GM20431 (cell line): ENCODE results near the gene PRSS50.

Source experiments
- in situ Hi-C: fragments of 300-500 bp; cut with MseI, MboI; formaldehyde crosslinking; loops from one replicate; pipeline ENCODE4 v1.15.0; 2020; ENCODE audit warnings: low sequenced_read_pairs; ENCODE audit not compliant: unreplicated experiment

PRSS50 gene

GRCh38 chr3:46710671-46711295, 6.9 kb downstream of the PRSS50 start:
- in situ Hi-C loops: loop anchor here (25.0 kb wide), 1 partner anchor 627 kb away; no protein-coding TSS in a partner anchor

- in situ Hi-C loops: loop anchor here (25.0 kb wide), 1 partner anchor 627 kb away; no protein-coding TSS in a partner anchor
These were observed 7.4 kb downstream of the PRSS50 start for GRCh38 chr3:46710229-46710628.

GRCh38 chr3:46709721-46710120, 7.9 kb downstream of the PRSS50 start:
- in situ Hi-C loops: loop anchor here (10.0 to 25.0 kb wide), 2 partner anchors 185 to 628 kb away; no protein-coding TSS in a partner anchor

GRCh38 chr3:46709157-46709654, 8.5 kb downstream of the PRSS50 start:
- in situ Hi-C loops: loop anchor here (10.0 to 25.0 kb wide), 2 partner anchors 186 to 628 kb away; no protein-coding TSS in a partner anchor

- in situ Hi-C loops: loop anchor here (10.0 to 25.0 kb wide), 2 partner anchors 186 to 629 kb away; no protein-coding TSS in a partner anchor
These were observed 9.1 kb downstream of the PRSS50 start for GRCh38 chr3:46708401-46709156.

- in situ Hi-C loops: loop anchor here (10.0 to 25.0 kb wide), 2 partner anchors 187 to 630 kb away; no protein-coding TSS in a partner anchor
These were observed 10.1 kb downstream of the PRSS50 start for GRCh38 chr3:46707601-46708011.

GRCh38 chr3:46706771-46707582, 10.7 kb downstream of the PRSS50 start:
- in situ Hi-C loops: loop anchor here (10.0 to 25.0 kb wide), 2 partner anchors 188 to 630 kb away; no protein-coding TSS in a partner anchor

GRCh38 chr3:46705751-46706552, 11.7 kb downstream of the PRSS50 start:
- in situ Hi-C loops: loop anchor here (10.0 to 25.0 kb wide), 2 partner anchors 189 to 631 kb away; no protein-coding TSS in a partner anchor

GRCh38 chr3:46705022-46705530, 12.6 kb downstream of the PRSS50 start:
- in situ Hi-C loops: loop anchor here (10.0 to 25.0 kb wide), 2 partner anchors 190 to 632 kb away; no protein-coding TSS in a partner anchor

GRCh38 chr3:46704346-46704745, 13.3 kb downstream of the PRSS50 start:
- in situ Hi-C loops: loop anchor here (10.0 to 25.0 kb wide), 2 partner anchors 190 to 633 kb away; no protein-coding TSS in a partner anchor

- in situ Hi-C loops: loop anchor here (10.0 to 25.0 kb wide), 2 partner anchors 192 to 634 kb away; no protein-coding TSS in a partner anchor
These were observed 14.6 kb downstream of the PRSS50 start for GRCh38 chr3:46703013-46703520.

- in situ Hi-C loops: loop anchor here (10.0 to 25.0 kb wide), 2 partner anchors 192 to 635 kb away; no protein-coding TSS in a partner anchor
These were observed 15.2 kb downstream of the PRSS50 start for GRCh38 chr3:46702246-46703012.

- in situ Hi-C loops: loop anchor here (10.0 to 25.0 kb wide), 2 partner anchors 193 to 636 kb away; no protein-coding TSS in a partner anchor
These were observed 16.3 kb downstream of the PRSS50 start, which contains the start of gene TMIE for GRCh38 chr3:46701181-46701939. TMIE (plus strand) TSS chr3:46701392; CDS start chr3:46701488, 96 bp downstream.

GRCh38 chr3:46700772-46701171, 16.9 kb downstream of the PRSS50 start:
- in situ Hi-C loops: loop anchor here (10.0 to 25.0 kb wide), 2 partner anchors 194 to 637 kb away; no protein-coding TSS in a partner anchor

- in situ Hi-C loops: loop anchor here (10.0 to 25.0 kb wide), 2 partner anchors 195 to 637 kb away; no protein-coding TSS in a partner anchor
These were observed 17.8 kb downstream of the PRSS50 start for GRCh38 chr3:46699676-46700523.
